ENCODE results near the gene LRRC32. TPM values are rescaled to one million over a fixed set of nuclear protein-coding genes. Genes with fewer than 3 reads are reported as not detected.

Gene LRRC32, protein sequence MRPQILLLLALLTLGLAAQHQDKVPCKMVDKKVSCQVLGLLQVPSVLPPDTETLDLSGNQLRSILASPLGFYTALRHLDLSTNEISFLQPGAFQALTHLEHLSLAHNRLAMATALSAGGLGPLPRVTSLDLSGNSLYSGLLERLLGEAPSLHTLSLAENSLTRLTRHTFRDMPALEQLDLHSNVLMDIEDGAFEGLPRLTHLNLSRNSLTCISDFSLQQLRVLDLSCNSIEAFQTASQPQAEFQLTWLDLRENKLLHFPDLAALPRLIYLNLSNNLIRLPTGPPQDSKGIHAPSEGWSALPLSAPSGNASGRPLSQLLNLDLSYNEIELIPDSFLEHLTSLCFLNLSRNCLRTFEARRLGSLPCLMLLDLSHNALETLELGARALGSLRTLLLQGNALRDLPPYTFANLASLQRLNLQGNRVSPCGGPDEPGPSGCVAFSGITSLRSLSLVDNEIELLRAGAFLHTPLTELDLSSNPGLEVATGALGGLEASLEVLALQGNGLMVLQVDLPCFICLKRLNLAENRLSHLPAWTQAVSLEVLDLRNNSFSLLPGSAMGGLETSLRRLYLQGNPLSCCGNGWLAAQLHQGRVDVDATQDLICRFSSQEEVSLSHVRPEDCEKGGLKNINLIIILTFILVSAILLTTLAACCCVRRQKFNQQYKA
- 35.6 and 39.6 TPM in 2 replicates for total RNA-seq
- long read RNA-seq, full-length matches to known transcripts = 4 of 15 reads
- long read RNA-seq, partial matches to known transcripts = 0 of 15 reads
- long read RNA-seq, other reads (novel, unspliced or antisense) = 11 of 15 reads

DNA sequence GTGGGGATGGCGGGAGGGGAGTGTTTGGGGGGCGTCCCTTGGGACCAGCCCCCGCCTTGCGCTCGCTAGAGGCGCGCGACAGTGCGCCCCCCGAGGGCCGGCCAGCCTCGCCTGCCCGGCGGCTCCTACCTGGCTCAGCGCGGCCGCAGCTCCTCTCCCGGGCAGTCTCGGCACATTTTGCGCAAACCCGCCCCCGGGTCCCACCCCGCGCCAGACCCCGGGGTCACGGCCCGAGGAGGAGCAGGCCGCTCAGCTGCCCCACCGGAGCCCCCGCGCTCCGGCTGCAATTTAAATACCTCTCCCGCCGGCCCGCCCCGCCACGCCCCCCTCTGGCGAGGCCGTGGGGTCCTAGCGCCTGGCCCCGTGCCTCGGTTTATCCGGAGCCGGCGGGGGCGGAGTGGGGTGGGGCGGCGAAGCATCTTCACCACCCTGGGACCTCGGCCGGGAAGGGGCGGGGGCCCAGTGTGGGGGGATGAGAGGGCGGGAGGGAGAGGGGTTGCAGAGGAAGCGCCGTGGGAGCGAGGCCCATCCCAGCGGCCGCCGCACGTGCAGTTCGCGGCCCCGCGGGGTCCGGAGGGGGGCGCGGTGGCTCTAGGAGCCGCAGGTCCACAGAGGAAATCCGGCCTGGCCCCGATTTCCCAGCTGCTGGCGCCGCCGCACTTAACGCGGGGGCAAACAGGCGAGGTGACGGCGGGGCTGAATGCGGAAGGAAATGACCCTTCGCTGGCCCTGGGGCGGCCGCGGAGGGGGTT lies at the start of gene LRRC32:
TSS of gene LRRC32 (minus strand) at position 263 of the 752 bp plus-strand sequence. CDS start 4,793 bp downstream, outside the sequence.
- no peaks in the 10 kb centered on the region for H3K36me3 Mint-ChIP-seq (ENCODE audit: unreplicated experiment)
- no peaks in the 10 kb centered on the region for H3K9me3 Mint-ChIP-seq (ENCODE audit: unreplicated experiment)
- peaks cover 48% of the 10 kb centered on the region for H3K4me1 Mint-ChIP-seq (ENCODE audit: unreplicated experiment)
- H3K27ac Mint-ChIP-seq (ENCODE audit: unreplicated experiment) = peak within 1 kb of the TSS; percentile 85
- peak within 1 kb of the TSS; percentile 74 for H3K4me3 Mint-ChIP-seq (ENCODE audit: unreplicated experiment)
- DNase-seq (ENCODE audit: extremely low spot score, unreplicated experiment) = no peak
- no peaks in the 10 kb centered on the region for H3K27me3 Mint-ChIP-seq (ENCODE audit: unreplicated experiment)
- no peak for TF ChIP-seq CTCF (IDR thresholded peaks at IDR 0.05)

DNA sequence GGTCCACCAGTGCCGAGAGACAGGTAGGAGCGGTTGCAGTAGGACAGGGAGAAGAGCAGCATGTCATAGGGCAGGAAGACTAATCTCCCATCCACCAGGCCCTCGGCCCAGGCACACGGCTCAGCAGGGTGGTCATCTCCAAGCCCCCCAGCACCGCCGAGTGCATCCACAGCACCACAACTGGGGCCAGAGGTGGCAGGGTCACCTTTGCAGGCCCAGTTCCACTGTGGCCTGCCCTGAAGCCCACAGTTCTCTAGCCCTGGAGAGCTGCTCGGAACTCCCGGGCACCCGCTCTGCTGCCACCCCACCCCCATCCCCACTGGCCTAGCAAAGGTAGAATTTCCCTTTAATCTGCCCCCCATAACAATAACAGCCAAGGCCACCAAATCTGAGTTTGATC lies 49.1 kb upstream of the LRRC32 start:
- no peaks in the 10 kb centered on the region for H3K36me3 Mint-ChIP-seq (ENCODE audit: unreplicated experiment)
- H3K27me3 Mint-ChIP-seq (ENCODE audit: unreplicated experiment) = peaks cover 22% of the 10 kb centered on the region
- H3K4me3 Mint-ChIP-seq (ENCODE audit: unreplicated experiment) = no peak overlapping the region
- H3K4me1 Mint-ChIP-seq (ENCODE audit: unreplicated experiment) = peaks cover 5% of the 10 kb centered on the region
- no peak overlapping the region for H3K27ac Mint-ChIP-seq (ENCODE audit: unreplicated experiment)
- DNase-seq (ENCODE audit: extremely low spot score, unreplicated experiment) = no peak
- no peak for TF ChIP-seq CTCF (IDR thresholded peaks at IDR 0.05)
- H3K9me3 Mint-ChIP-seq (ENCODE audit: unreplicated experiment) = no peaks in the 10 kb centered on the region

GRCh38 chr11:76719281-76719680 lies 48.7 kb upstream of the LRRC32 start:
- Mint-ChIP-seq H3K27ac (ENCODE audit: unreplicated experiment) (no peak overlapping the region), H3K4me3 (ENCODE audit: unreplicated experiment) (no peak overlapping the region), H3K36me3 (ENCODE audit: unreplicated experiment) (no peaks in the 10 kb centered on the region), H3K9me3 (ENCODE audit: unreplicated experiment) (no peaks in the 10 kb centered on the region), H3K4me1 (ENCODE audit: unreplicated experiment) (peaks cover 5% of the 10 kb centered on the region), H3K27me3 (ENCODE audit: unreplicated experiment) (peaks cover 21% of the 10 kb centered on the region)
- no peak for TF ChIP-seq CTCF (IDR thresholded peaks at IDR 0.05)
- DNase-seq (ENCODE audit: extremely low spot score, unreplicated experiment) = no peak

DNA sequence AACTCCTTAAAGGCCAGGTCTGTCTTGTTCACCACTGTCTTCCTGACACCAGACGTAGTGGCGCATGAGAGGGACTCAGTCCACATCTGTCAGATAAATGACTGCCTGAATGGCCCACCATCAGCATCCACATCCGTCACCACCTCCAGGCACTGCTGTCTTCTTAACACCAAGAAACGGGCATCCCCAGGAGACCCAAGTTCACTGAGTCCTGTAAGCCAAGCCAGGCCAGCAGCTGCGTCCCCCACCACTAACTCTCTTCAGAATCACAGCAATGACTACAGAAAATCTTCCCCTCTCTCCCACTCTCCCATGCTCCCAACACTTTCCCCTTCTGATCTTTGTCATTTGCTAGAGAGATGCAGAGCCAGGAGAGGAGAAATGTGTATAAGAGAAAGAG lies 47.3 kb upstream of the LRRC32 start:
- H3K27me3 Mint-ChIP-seq (ENCODE audit: unreplicated experiment) = peaks cover 14% of the 10 kb centered on the region
- DNase-seq (ENCODE audit: extremely low spot score, unreplicated experiment) = no peak
- no peak overlapping the region for H3K4me3 Mint-ChIP-seq (ENCODE audit: unreplicated experiment)
- H3K27ac Mint-ChIP-seq (ENCODE audit: unreplicated experiment) = no peak overlapping the region
- H3K36me3 Mint-ChIP-seq (ENCODE audit: unreplicated experiment) = no peaks in the 10 kb centered on the region
- TF ChIP-seq CTCF (IDR thresholded peaks at IDR 0.05) = no peak
- no peaks in the 10 kb centered on the region for H3K9me3 Mint-ChIP-seq (ENCODE audit: unreplicated experiment)
- peaks cover 5% of the 10 kb centered on the region for H3K4me1 Mint-ChIP-seq (ENCODE audit: unreplicated experiment)

All from osteocyte (in vitro differentiated cells).